ENCODE results near the gene RPL5.

DNA sequence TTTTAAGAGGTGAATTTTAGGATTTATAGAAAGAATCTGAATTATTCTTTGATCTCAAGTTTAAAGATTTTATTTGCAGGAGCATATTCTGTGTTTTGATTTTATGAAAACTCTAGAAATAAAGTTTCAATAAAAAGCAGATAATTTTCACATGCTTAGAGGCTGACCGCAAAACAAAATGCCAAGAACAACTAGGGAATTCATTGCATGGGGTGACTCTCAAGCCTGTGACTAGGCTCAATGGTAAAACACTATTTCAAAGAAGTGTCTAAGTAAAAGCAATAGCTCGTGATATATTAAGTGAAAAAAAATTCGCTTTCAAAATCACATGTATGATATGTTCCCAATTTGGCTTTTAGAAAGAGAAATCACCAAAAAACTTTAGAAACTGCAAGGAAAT lies 49.6 kb downstream of the RPL5 start:
- TF ChIP-seq, protein P1, sequence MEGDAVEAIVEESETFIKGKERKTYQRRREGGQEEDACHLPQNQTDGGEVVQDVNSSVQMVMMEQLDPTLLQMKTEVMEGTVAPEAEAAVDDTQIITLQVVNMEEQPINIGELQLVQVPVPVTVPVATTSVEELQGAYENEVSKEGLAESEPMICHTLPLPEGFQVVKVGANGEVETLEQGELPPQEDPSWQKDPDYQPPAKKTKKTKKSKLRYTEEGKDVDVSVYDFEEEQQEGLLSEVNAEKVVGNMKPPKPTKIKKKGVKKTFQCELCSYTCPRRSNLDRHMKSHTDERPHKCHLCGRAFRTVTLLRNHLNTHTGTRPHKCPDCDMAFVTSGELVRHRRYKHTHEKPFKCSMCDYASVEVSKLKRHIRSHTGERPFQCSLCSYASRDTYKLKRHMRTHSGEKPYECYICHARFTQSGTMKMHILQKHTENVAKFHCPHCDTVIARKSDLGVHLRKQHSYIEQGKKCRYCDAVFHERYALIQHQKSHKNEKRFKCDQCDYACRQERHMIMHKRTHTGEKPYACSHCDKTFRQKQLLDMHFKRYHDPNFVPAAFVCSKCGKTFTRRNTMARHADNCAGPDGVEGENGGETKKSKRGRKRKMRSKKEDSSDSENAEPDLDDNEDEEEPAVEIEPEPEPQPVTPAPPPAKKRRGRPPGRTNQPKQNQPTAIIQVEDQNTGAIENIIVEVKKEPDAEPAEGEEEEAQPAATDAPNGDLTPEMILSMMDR (IDR thresholded peaks at IDR 0.05 in 8 of 11, conservative IDR thresholded peaks at IDR 0.05 in 3 of 11), result no peak
- no peak for TF ChIP-seq POLR2AphosphoS5 (IDR thresholded peaks at IDR 0.05)

Measured in spleen (tissue), 7 donors.